GM12801 (cell line): Measurements from ENCODE around the gene BACE1.

Experiments used
- CTCF ChIP-seq: IDR thresholded peaks from one replicate; pipeline ENCODE4 v1.5.1; 2011; ENCODE audit warnings: control low read depth; ENCODE audit not compliant: insufficient read length; ENCODE audit errors: extremely low read depth

Gene BACE1

DNA sequence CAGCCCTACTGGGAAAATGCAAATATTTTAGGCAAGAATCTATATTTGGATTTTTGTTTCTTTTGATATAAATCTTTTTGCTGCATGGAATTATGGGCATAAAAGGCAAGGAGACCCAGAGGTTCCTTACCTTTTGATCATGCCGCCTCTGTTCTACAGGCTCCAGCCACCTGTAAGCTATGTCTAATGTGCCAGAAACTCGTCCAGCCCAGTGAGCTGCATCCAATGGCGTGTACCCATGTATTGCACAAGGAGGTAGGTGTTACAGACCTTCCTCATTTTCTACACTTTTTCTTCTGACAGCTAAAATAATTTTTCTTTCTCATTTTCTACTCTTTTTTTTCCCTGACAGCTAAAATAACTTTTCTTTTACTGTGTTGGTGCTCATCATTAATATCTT lies 33.1 kb downstream of the BACE1 start:
- no peak for TF ChIP-seq CTCF

DNA sequence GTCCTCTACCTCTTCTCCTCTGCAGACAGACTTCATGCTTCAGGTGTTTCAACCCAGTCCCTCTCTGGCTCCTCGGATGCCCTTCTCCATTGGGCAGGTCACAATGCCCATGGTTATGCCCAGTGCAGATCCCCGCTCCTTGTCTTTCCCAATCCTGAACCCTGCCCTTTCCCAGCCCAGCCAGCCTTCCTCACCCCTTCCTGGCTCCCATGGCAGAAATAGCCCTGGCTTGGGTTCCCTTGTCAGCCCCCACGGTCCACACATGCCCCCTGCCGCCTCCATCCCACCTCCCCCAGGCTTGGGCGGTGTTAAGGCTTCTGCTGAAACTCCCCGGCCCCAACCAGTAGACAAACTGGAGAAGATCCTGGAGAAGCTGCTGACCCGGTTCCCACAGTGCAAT lies 34.2 kb downstream of the BACE1 start:
- TF ChIP-seq CTCF, result no peak

DNA sequence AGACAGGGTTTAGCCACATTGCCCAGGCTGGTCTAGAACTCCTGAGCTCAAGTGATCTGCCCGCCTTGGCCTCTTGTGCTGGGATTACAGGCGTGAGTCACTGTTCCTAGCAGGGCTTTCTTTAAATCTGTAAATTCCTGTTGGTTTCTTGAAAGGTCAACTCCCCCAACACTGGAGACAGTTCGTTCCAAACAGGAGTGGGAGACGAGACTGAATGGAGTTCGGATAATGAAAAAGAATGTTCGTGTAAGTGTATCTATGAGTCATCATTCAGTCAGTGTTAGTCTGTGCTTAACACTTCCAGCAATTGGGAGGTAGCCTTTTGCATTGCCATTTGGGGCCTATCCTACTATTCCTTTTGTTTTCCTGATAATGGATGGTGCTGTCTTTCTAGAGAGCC lies 34.9 kb downstream of the BACE1 start:
- TF ChIP-seq CTCF, result no peak

DNA sequence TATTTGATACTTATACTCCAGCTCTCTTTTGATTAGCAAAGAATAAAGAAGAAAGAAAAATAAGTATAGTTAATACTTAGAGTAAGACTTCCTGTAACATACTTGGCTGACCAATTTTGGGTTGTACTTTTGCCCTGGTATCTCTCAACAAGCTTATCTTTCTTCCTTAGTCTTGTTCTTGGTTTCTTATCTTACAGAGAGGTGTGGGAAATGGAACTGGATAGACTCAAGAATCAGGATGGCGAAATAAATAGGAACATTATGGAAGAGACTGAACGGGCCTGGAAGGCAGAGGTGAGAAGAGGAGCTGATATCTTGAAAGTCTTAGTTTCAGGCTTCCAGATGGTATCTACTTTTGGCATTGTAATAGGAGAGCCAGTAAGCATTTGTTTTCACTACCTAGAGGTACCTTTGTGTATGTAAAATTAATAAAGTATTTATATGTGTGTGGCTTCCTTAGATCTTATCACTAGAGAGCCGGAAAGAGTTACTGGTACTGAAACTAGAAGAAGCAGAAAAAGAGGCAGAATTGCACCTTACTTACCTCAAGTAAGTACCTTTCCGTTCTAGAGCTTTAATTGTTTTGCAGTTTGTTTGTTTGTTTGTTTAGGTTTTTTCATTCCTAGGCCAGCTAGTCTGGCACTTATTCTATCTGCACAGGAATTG lies 36.2 kb downstream of the BACE1 start:
- no peak for TF ChIP-seq CTCF

DNA sequence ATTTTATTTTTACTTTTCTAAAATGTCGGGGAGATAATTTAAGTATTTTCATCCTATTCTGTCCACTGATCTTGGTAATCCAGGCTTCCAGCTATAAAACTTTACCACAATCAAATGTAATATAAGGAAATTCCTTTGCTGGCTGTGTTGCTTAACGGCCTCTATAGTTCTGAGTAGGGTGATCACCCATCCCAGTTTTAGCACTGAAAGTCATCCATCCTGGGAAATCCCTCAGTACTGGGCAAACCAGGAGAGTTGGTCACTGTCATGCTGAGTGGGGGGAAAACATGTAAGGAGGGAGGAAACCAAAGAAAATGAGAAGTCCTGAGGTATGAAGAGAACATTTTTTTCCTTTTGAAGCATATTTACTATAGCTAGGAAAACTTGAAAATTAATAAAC lies 37.7 kb downstream of the BACE1 start:
- TF ChIP-seq CTCF, result no peak

GRCh38 chr11:117273550-117274289 lies 42.3 kb downstream of the BACE1 start:
- TF ChIP-seq CTCF, result no peak

GRCh38 chr11:117271208-117271607 lies 44.8 kb downstream of the BACE1 start:
- TF ChIP-seq CTCF, result no peak
